ACC112 (cell line): ENCODE data around the gene RFXAP.
A peak's percentile ranks its signal among the peaks of the same experiment; 100 is the strongest.

ENCODE experiments used
- H2AFZ ChIP-seq: fragments of 200-600 bp; sonication (generic); one replicate; pipeline ENCODE4 v1.6.0; 2017; ENCODE audit warnings: antibody characterized with exemption, low read length; ENCODE audit not compliant: unreplicated experiment
- H3K27ac ChIP-seq: fragments of 200-600 bp; sonication (generic); 2 replicates; pipeline ENCODE4 v1.5.1; 2014; ENCODE audit warnings: low read depth, mild to moderate bottlenecking, antibody characterized with exemption, low read length, moderate library complexity
- H3K27me3 ChIP-seq: fragments of 200-600 bp; sonication (generic); 2 replicates; pipeline ENCODE4 v1.6.1; 2014; ENCODE audit warnings: mild to moderate bottlenecking, antibody characterized with exemption, low read length, moderate library complexity, mixed read lengths; ENCODE audit not compliant: insufficient read depth
- H3K36me3 ChIP-seq: fragments of 200-600 bp; sonication (generic); 2 replicates; pipeline ENCODE4 v1.6.1; 2016; ENCODE audit warnings: mild to moderate bottlenecking, antibody characterized with exemption, low read length, moderate library complexity, mixed read lengths; ENCODE audit not compliant: insufficient read depth
- H3K4me1 ChIP-seq: fragments of 200-600 bp; sonication (generic); one replicate; pipeline ENCODE4 v1.6.1; 2016; ENCODE audit warnings: low read length, mixed read lengths; ENCODE audit not compliant: insufficient read depth, unreplicated experiment, control insufficient read depth
- H3K4me3 ChIP-seq: fragments of 200-600 bp; sonication (generic); 2 replicates; pipeline ENCODE4 v1.5.1; 2014; ENCODE audit warnings: mild to moderate bottlenecking, low read depth, low read length
- H3K79me2 ChIP-seq: fragments of 200-600 bp; sonication (generic); one replicate; pipeline ENCODE4 v1.6.0; 2016; ENCODE audit warnings: low read length; ENCODE audit not compliant: control insufficient read depth, unreplicated experiment, insufficient read depth

RFXAP gene

GRCh38 chr13:36814465-36814864, 4.6 kb upstream of the RFXAP start:
- H3K4me1 ChIP-seq = no peaks in the 10 kb centered on the region
- H3K36me3 ChIP-seq = no peaks in the 10 kb centered on the region
- H3K4me3 ChIP-seq = no peak overlapping the region
- H3K27ac ChIP-seq = no peak overlapping the region
- H3K27me3 ChIP-seq = peaks cover 15% of the 10 kb centered on the region
- H2AFZ ChIP-seq = no peak overlapping the region
- H3K79me2 ChIP-seq = no peaks in the 10 kb centered on the region

GRCh38 chr13:36815062-36815461, 4.0 kb upstream of the RFXAP start:
- Histone ChIP-seq H3K4me3 (no peak overlapping the region), H3K27ac (no peak overlapping the region), H3K4me1 (no peaks in the 10 kb centered on the region), H3K27me3 (peaks cover 10% of the 10 kb centered on the region), H3K36me3 (no peaks in the 10 kb centered on the region), H3K79me2 (peaks cover 6% of the 10 kb centered on the region), H2AFZ (no peak overlapping the region)

GRCh38 chr13:36817996-36818803, 822 bp upstream of the RFXAP start:
- Histone ChIP-seq H3K27ac (no peak overlapping the region), H3K27me3 (peaks cover 3% of the 10 kb centered on the region; the same call in 1 of the 2 replicates), H3K79me2 (peaks cover 26% of the 10 kb centered on the region), H3K36me3 (no peaks in the 10 kb centered on the region), H3K4me1 (peaks cover 13% of the 10 kb centered on the region), H2AFZ (peak overlapping the region; percentile 86), H3K4me3 (peak overlapping the region; percentile 87)

- Histone ChIP-seq H3K27ac (no peak overlapping the region), H3K79me2 (peaks cover 32% of the 10 kb centered on the region), H3K4me1 (peaks cover 13% of the 10 kb centered on the region), H3K36me3 (no peaks in the 10 kb centered on the region), H3K27me3 (no peaks in the 10 kb centered on the region), H3K4me3 (peak overlapping the region; percentile 87), H2AFZ (peak overlapping the region; percentile 51)
Measured at GRCh38 chr13:36819739-36820090, 693 bp downstream of the RFXAP start.

- H3K4me3 ChIP-seq = peak overlapping the region; percentile 87
- peak overlapping the region; percentile 51 for H2AFZ ChIP-seq
- 0 out of 2 replicates have a peak, but pooled peaks cover 1% of the 10 kb centered on the region for H3K36me3 ChIP-seq
- no peak overlapping the region for H3K27ac ChIP-seq
- H3K4me1 ChIP-seq = peaks cover 13% of the 10 kb centered on the region
- H3K79me2 ChIP-seq = peaks cover 36% of the 10 kb centered on the region
- no peaks in the 10 kb centered on the region for H3K27me3 ChIP-seq
Measured at GRCh38 chr13:36820222-36820621, 1.2 kb downstream of the RFXAP start.

GRCh38 chr13:36822785-36823184, 3.8 kb downstream of the RFXAP start:
- Histone ChIP-seq H3K4me1 (peaks cover 13% of the 10 kb centered on the region), H3K36me3 (0 out of 2 replicates have a peak, but pooled peaks cover 4% of the 10 kb centered on the region), H3K27me3 (no peaks in the 10 kb centered on the region), H3K27ac (no peak overlapping the region), H3K79me2 (peaks cover 36% of the 10 kb centered on the region), H3K4me3 (peak overlapping the region; percentile 23; the same call in 1 of the 2 replicates), H2AFZ (no peak overlapping the region)

- no peaks in the 10 kb centered on the region for H3K27me3 ChIP-seq
- peaks cover 3% of the 10 kb centered on the region for H3K79me2 ChIP-seq
- no peak overlapping the region for H3K27ac ChIP-seq
- no peaks in the 10 kb centered on the region for H3K4me1 ChIP-seq
- H3K4me3 ChIP-seq = no peak overlapping the region
- H3K36me3 ChIP-seq = 0 out of 2 replicates have a peak, but pooled peaks cover 4% of the 10 kb centered on the region
- H2AFZ ChIP-seq = no peak overlapping the region
Measured at GRCh38 chr13:36829753-36830152, 10.7 kb downstream of the RFXAP start.

GRCh38 chr13:36831291-36831690, 12.3 kb downstream of the RFXAP start:
- Histone ChIP-seq H3K36me3 (no peaks in the 10 kb centered on the region), H2AFZ (no peak overlapping the region), H3K79me2 (no peaks in the 10 kb centered on the region), H3K4me3 (no peak overlapping the region), H3K4me1 (no peaks in the 10 kb centered on the region), H3K27ac (no peak overlapping the region), H3K27me3 (no peaks in the 10 kb centered on the region)

- Histone ChIP-seq H3K79me2 (no peaks in the 10 kb centered on the region), H3K27ac (no peak overlapping the region), H3K36me3 (no peaks in the 10 kb centered on the region), H3K4me1 (no peaks in the 10 kb centered on the region), H3K27me3 (no peaks in the 10 kb centered on the region), H3K4me3 (no peak overlapping the region), H2AFZ (no peak overlapping the region)
Measured at GRCh38 chr13:36834299-36834698, 15.3 kb downstream of the RFXAP start.

- Histone ChIP-seq H3K27me3 (no peaks in the 10 kb centered on the region), H2AFZ (no peak overlapping the region), H3K79me2 (no peaks in the 10 kb centered on the region), H3K4me3 (no peak overlapping the region), H3K27ac (no peak overlapping the region), H3K4me1 (no peaks in the 10 kb centered on the region), H3K36me3 (no peaks in the 10 kb centered on the region)
Measured at GRCh38 chr13:36837354-36838092, 18.5 kb downstream of the RFXAP start.

- no peaks in the 10 kb centered on the region for H3K4me1 ChIP-seq
- no peak overlapping the region for H3K4me3 ChIP-seq
Measured at GRCh38 chr13:36839281-36839680, 20.3 kb downstream of the RFXAP start.

More at GRCh38 chr13:36839281-36839680, 20.3 kb downstream of the RFXAP start:
- no peaks in the 10 kb centered on the region for H3K79me2 ChIP-seq
- no peak overlapping the region for H2AFZ ChIP-seq
- no peaks in the 10 kb centered on the region for H3K36me3 ChIP-seq
- H3K27me3 ChIP-seq = no peaks in the 10 kb centered on the region
- H3K27ac ChIP-seq = no peak overlapping the region
